Aorta (tissue), 5 donors: ENCODE results near the gene PIN4. TPM values are rescaled to one million over a fixed set of nuclear protein-coding genes. Genes with fewer than 3 reads are reported as not detected.
"Not testable (repeated sequence)": the region's sequence is repeated elsewhere in the genome, so short reads cannot be mapped to it uniquely, and the experiment has no call there.

ENCODE experiments used
- ATAC-seq: fragments of 200-7000 bp; cut with Tn5 transposase; one replicate; pipeline ENCODE4 v1.9.1; 2022; ENCODE audit warnings: moderate library complexity; ENCODE audit not compliant: low FRiP score
- DNase-seq, 2 donors: peaks; one replicate each; pipeline ENCODE4 v3.0.0-alpha.2; 2020
- H3K27ac ChIP-seq, 2 donors: one replicate each; pipeline ENCODE4 v1.5.1; 2013; ENCODE audit warnings: low read length in 2 of 2, mild to moderate bottlenecking in 2 of 2, moderate library complexity in 2 of 2, control low read depth in 1 of 2, inconsistent platforms in 1 of 2, low read depth in 1 of 2
- H3K27me3 ChIP-seq, 2 donors: one replicate each; pipeline ENCODE4 v1.6.1; 2013; ENCODE audit warnings: control low read depth in 1 of 2, low read length in 1 of 2, mild to moderate bottlenecking in 1 of 2, moderate library complexity in 1 of 2; ENCODE audit not compliant: insufficient read depth in 2 of 2, control insufficient read depth in 1 of 2
- H3K36me3 ChIP-seq, 2 donors: one replicate each; pipeline ENCODE4 v1.6.1; 2013; ENCODE audit warnings: control low read depth in 1 of 2, low read length in 1 of 2, mild to moderate bottlenecking in 1 of 2; ENCODE audit not compliant: insufficient read depth in 2 of 2, control insufficient read depth in 1 of 2
- H3K4me1 ChIP-seq, 2 donors: one replicate each; pipeline ENCODE4 v1.6.1; 2013; ENCODE audit warnings: low read length in 2 of 2, control low read depth in 1 of 2, mild to moderate bottlenecking in 1 of 2, moderate library complexity in 1 of 2; ENCODE audit not compliant: insufficient read depth in 2 of 2, control insufficient read depth in 1 of 2
- H3K4me3 ChIP-seq, 2 donors: one replicate each; pipeline ENCODE4 v1.5.1; 2013; ENCODE audit warnings: low read length in 2 of 2, control low read depth in 1 of 2, mild to moderate bottlenecking in 1 of 2
- H3K9me3 ChIP-seq: one replicate; pipeline ENCODE4 v1.6.1; 2013; ENCODE audit warnings: mild to moderate bottlenecking, low read length; ENCODE audit not compliant: control insufficient read depth
- WGBS, 2 donors: extraction: QIAGEN DNeasy Blood & Tissue Kit; methylation state at CpG; one replicate each; pipeline ENCODE4 v1.1.7; 2013; 5-methylcytosine and 5-hydroxymethylcytosine counted together
- intact Hi-C, 2 donors: fragments of 100-400 bp; cut with DNase I; formaldehyde crosslinking; loops; one replicate each; pipeline versions ENCODE4 v1.14.2 to v1.15.0; 2022
- polyA plus RNA-seq, 2 donors: library from polyadenylated mRNA; stranded (reverse); fragments of 200-250 nt; gene quantifications; one replicate each; pipeline ENCODE4 v1.2.3, GENCODE V29; 2013
- total RNA-seq, 2 donors: library from RNA; stranded (reverse); fragmentation: NEBNext Ultra II Directional; extraction: Animal tissue kit (Norgen Biotek cat#: 25700); gene quantifications; one replicate each; pipeline ENCODE4 v1.2.1, GENCODE V29; 2021
- donor health status: healthy with polysubstance abuse.
- donor health status: Bipolar disorder and iron deficiency.
- donor health status: DM: no; HTN: no; CAD: no.
- donor health status: DM: no; HTN: no; CAD: no.
- donor health status: DM: yes; HTN: yes; CAD: no.

The PIN4 gene
- total and polyA plus RNA-seq, 4 donors = 6.9 to 21.4 (median 13.5) TPM

GRCh38 chrX:72216973-72217372 lies 35.4 kb downstream of the PIN4 start:
- Histone ChIP-seq H3K4me1 (no peaks in the 10 kb centered on the region), H3K27ac (no peak overlapping the region), H3K27me3 (no peaks in the 10 kb centered on the region), H3K4me3 (no peak overlapping the region), H3K9me3 (no peaks in the 10 kb centered on the region), H3K36me3 (no peaks in the 10 kb centered on the region)
- intact Hi-C loops = no loop called here
- 4 to 42% methylated on average over 1 of the region's 1 CpG for WGBS, 2 donors
- ATAC-seq (no peak), DNase-seq (no peak)

GRCh38 chrX:72220375-72220774 lies 38.8 kb downstream of the PIN4 start:
- ATAC-seq, H3K36me3 ChIP-seq, H3K4me3 ChIP-seq, H3K27me3 ChIP-seq, DNase-seq, H3K9me3 ChIP-seq, intact Hi-C loops, H3K4me1 ChIP-seq, H3K27ac ChIP-seq: not testable (repeated sequence)
- WGBS, 2 donors = 93 to 100% methylated on average over 3 of the region's 3 CpGs

- 89 to 100% methylated on average over 3 of the region's 3 CpGs for WGBS, 2 donors
- no peak overlapping the region for H3K27ac ChIP-seq
- H3K36me3 ChIP-seq = no peaks in the 10 kb centered on the region
- no peaks in the 10 kb centered on the region for H3K4me1 ChIP-seq
- H3K4me3 ChIP-seq = no peak overlapping the region
- DNase-seq (no peak), ATAC-seq (no peak)
- H3K27me3 ChIP-seq = no peaks in the 10 kb centered on the region
- no peaks in the 10 kb centered on the region for H3K9me3 ChIP-seq
- intact Hi-C loops = no loop called here
Observed at GRCh38 chrX:72230290-72230689, 48.7 kb downstream of the PIN4 start.

- Histone ChIP-seq H3K36me3 (no peaks in the 10 kb centered on the region), H3K4me1 (no peaks in the 10 kb centered on the region), H3K9me3 (no peaks in the 10 kb centered on the region), H3K27ac (no peak overlapping the region), H3K4me3 (no peak overlapping the region), H3K27me3 (no peaks in the 10 kb centered on the region)
- no peak for DNase-seq
- no peak for ATAC-seq
- 75 to 78% methylated on average over 4 of the region's 4 CpGs for WGBS, 2 donors
- intact Hi-C loops = no loop called here
Observed at GRCh38 chrX:72236841-72237240, 55.3 kb downstream of the PIN4 start.

- Histone ChIP-seq H3K36me3 (no peaks in the 10 kb centered on the region), H3K27me3 (no peaks in the 10 kb centered on the region), H3K4me3 (no peak overlapping the region), H3K27ac (no peak overlapping the region), H3K9me3 (no peaks in the 10 kb centered on the region), H3K4me1 (no peaks in the 10 kb centered on the region)
- intact Hi-C loops = no loop called here
- DNase-seq (no peak), ATAC-seq (no peak)
- 16 to 34% methylated on average over 6 of the region's 6 CpGs for WGBS, 2 donors
Observed at GRCh38 chrX:72238183-72238582, 56.6 kb downstream of the PIN4 start.

- 1 to 26% methylated on average over 59 of the region's 59 CpGs for WGBS, 2 donors
- Histone ChIP-seq H3K36me3 (no peaks in the 10 kb centered on the region), H3K4me3 (no peak within 1 kb of the TSS), H3K27me3 (no peaks in the 10 kb centered on the region), H3K27ac (no peak within 1 kb of the TSS), H3K4me1 (no peaks in the 10 kb centered on the region), H3K9me3 (no peaks in the 10 kb centered on the region)
- intact Hi-C loops = no loop called here
- DNase-seq (peak; percentile 91 to 95), ATAC-seq (peak; percentile 97)
Observed at GRCh38 chrX:72238721-72239475, 57.3 kb downstream of the PIN4 start, which contains the start of gene ERCC6L. ERCC6L (minus strand) TSS chrX:72239027; CDS start chrX:72238911, 116 bp downstream.

GRCh38 chrX:72240976-72241375 lies 59.4 kb downstream of the PIN4 start:
- Histone ChIP-seq H3K4me1 (no peaks in the 10 kb centered on the region), H3K36me3 (no peaks in the 10 kb centered on the region), H3K9me3 (no peaks in the 10 kb centered on the region), H3K27ac (no peak overlapping the region), H3K27me3 (no peaks in the 10 kb centered on the region), H3K4me3 (no peak overlapping the region)
- intact Hi-C loops = no loop called here
- 89 to 96% methylated on average over 4 of the region's 4 CpGs for WGBS, 2 donors
- DNase-seq (no peak), ATAC-seq (no peak)

GRCh38 chrX:72243472-72243871 lies 61.9 kb downstream of the PIN4 start:
- Histone ChIP-seq H3K27me3 (no peaks in the 10 kb centered on the region), H3K27ac (no peak overlapping the region), H3K4me1 (no peaks in the 10 kb centered on the region), H3K4me3 (no peak overlapping the region), H3K36me3 (no peaks in the 10 kb centered on the region), H3K9me3 (no peaks in the 10 kb centered on the region)
- intact Hi-C loops = no loop called here
- DNase-seq (no peak), ATAC-seq (no peak)
- WGBS, 2 donors = 42 to 59% methylated on average over 3 of the region's 3 CpGs

GRCh38 chrX:72245461-72246089 lies 64.0 kb downstream of the PIN4 start:
- Histone ChIP-seq H3K9me3 (no peaks in the 10 kb centered on the region), H3K27ac (no peak overlapping the region), H3K4me1 (no peaks in the 10 kb centered on the region), H3K4me3 (no peak overlapping the region), H3K36me3 (no peaks in the 10 kb centered on the region), H3K27me3 (no peaks in the 10 kb centered on the region)
- intact Hi-C loops = loop anchor here in 1 of 2 donors (5.0 kb wide), 1 partner anchor 297 kb away; no protein-coding TSS in a partner anchor
- ATAC-seq (peak; percentile 67), DNase-seq (peak; percentile 55 to 81)
- 78 to 99% methylated on average over 3 of the region's 3 CpGs for WGBS, 2 donors
